GM21515 (cell line): ENCODE data around the gene WDR93.

Experiments used
- ATAC-seq: cut with Tn5 transposase; IDR thresholded peaks from one replicate; pipeline ENCODE4 v1.9.1; 2021; ENCODE audit not compliant: unreplicated experiment

The WDR93 gene

DNA sequence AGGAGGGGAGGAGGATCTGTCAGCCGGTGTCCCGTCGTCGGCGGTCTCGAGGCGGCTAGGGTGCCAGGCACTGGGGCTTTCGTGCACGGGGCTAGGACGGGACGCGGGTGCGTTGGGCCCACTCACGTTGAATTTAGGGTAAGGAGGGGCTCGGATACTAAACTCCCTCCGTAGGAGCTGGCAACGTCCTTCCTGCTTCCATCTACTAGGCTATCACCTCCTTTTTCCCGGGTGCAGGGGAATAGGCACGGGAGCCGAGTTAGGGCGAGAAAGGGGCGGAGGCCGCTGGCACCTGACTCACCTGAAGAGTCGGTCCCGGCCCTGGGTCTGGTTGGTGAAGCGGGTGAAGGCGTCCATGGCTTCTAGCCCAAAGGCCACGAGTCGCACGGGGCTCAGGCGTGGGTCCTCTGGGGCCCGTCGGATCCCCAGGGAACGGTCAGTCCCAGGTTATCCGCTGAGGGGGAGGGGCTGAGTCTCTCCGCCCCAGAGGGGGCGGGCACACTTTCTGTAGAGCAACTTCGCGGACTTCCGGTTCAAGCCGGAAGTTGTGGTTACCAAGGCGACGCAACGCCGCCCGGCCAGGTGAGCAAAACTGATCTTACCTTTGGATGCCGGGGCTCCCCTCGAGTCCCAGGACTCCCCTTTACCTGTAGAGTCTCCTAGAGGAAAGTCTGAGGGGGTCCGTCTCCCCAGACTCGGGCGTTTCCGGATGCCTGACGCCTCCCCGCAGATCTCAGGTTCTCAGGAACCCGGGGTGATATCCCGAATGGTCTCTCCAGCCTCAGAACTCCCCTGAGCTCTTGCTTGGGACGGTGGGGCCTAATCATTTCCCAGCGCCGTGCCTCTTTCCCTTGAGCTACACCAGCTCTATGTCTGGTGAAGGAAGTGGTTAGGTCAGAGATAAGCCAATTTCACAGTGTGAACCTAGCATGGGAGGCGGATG, at the start of gene WDR93, which contains the start of gene PEX11A:
TSS of gene WDR93 (plus strand) at position 536 of the 943 bp plus-strand sequence. CDS start 10,936 bp downstream, outside the sequence.
TSS of gene PEX11A (minus strand) at position 479 of the 943 bp plus-strand sequence. CDS start at position 357, 122 bp downstream.
- ATAC-seq: peak; percentile 86

DNA sequence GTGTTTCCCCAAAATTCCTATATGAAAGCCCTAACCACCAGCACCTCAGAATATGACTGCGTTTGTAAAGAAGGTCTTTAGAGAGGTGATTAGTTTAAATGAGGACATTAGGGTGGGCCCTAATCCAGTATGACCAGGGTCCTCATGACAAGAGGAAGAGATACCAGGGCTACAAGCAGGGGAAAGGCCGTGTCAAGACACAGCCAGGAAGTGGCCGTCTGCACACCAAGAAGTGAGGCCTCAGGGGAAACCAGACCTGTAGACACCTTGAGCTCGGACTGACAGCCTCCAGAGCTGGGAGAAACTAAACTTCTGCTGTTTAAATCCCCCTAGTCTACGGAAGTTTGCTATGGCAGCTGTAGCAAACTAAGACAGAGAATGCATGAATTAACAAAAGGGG, 49.6 kb upstream of the WDR93 start:
- ATAC-seq: no peak

DNA sequence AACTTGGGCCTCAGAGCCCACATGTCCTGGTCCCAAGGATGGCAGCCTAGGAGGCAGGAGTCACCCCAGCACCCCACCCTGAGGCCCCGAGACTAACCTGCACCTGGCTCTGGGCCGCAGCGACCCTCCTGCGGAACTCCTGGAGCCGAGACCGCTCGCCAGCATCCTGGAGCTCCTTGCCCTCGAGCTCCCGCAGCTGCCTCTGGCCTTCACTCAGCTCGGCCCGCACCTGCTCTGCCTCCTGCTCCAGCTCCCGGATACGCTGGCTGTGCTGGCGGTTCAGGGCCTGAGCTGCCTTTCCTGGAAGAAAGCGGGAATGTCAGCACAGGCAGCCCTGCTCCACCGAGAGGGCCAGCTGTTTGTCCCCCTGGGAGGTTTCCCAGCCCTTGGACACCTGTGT, 48.5 kb upstream of the WDR93 start:
- no peak for ATAC-seq

DNA sequence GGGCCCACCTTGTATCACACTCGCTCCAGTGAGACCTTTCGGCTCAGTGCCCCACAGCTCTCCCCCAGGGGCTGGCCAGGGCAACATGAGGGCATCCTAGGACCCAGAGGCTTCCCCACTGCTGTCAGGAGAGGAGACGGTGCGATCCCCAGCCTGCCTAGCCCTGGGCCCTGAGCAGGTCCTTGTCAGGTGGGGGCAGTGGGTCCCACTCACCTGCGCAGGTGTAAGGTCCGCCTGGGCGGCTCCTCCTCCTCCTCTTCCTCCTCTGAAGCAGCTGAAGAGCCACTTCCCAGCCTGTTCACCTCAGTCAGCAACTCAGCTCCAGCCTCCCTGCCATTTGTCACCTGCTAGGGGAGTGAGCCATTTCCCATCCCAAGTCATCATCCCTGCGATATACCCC, 44.9 kb upstream of the WDR93 start:
- ATAC-seq: no peak

DNA sequence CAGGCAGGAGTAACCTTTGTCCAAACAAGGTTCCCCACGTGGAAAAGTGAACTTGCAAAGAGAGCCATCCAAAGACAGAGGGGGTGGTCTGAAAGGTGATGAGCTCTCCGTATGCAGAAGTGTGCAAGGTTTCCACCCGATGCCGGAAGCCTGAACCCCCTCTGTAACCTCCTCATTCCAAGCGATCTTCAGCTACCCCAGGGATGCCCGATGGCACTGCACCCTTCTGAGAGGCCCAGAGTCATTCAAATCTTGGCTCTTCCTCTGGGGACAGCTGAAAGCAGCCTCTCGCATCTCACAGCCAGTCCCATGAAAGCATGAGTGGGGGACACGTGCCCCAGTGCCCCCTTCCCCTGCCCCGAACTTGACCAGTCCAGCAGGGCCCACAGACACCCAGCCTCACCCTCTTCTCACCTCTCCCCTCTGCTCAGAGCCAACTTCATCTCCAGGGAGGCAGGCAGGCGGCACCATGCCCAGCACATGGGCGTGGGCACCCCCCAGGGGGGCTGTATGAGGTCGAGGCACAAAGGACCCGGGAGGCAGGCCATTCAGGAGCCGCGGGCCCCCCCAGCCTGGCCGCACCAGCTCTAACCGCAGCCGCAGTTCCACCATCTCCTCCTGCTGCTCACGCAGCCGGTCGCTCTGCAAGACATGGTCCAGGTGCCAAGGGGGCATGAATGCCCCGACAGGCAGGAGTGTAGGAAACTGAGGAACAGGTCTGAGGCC, 44.0 kb upstream of the WDR93 start:
- no peak for ATAC-seq

DNA sequence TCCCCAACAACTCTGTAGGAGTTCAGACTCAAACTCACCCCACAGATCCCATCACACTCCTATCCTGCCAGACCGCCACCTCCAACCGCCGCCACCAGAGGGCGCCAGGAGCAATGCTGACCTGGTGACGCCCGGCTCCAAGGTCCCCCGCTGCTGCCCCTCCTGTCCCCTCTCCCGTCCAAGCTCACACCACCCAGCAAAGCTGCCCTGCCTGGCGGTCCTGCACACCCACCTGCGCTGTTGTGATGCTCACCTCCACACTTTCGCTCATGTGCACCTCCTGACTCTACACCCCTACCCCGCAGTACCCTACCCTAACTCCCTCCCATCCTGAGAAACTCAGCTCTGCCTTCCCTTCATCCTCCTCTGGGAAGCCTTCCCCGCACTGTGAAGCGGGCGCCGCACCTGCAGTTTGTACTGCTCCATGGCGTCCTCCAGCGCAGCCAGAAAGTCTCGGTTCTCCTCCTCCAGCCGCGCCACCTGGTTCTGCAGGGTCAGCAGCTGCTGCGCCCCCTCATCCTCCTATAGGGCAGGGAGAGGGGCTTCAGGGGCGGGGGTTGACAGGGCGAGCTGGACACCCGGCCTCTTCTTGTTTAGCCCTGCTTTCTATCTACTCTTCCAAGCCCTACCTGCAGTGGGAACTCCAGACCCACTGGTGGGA, 43.3 kb upstream of the WDR93 start:
- ATAC-seq: no peak

DNA sequence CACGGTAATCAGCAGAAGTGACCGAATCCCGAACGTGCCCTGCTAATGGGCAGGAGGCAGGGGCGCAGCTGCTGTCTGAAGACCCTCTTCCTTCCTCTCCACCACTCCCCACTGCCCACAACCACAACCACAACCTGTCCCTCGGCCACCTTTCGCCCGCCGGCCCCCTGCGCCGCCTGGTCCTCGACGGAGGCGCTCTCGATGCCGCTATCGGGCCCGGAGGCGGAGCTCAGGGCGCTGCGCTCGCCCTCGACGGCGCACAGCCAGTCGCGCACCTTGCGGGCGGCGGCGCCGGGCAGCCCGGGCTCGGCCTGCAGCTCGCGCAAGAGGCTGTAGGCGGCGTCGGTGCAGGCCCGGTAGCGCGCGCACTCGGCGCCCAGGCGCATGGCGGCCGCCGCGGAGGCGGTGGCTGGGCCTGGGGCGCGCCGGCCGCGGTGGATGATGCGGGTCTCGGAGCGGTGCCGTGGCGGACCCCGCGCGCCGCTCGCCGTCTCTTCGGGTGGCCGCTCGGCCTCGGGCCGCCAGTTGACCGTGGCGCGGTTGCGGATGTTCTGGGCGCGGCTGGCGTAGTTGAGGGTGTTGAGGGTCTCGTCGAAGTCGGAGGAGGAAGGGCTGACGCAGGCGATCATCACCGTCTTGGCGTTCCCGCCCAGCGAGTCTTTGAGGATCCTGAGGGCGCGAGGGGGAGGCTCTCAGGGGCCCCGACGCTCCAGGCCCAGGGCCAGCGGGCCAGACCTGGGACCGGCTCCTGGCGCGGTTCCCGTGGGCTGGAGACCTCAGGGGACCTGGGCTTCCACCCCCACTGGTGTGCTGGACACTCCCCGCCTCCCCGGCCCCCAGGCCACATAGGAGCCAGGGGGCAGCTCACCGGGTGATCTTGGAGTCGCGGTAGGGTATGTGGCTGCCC, 42.3 kb upstream of the WDR93 start:
- no peak for ATAC-seq

DNA sequence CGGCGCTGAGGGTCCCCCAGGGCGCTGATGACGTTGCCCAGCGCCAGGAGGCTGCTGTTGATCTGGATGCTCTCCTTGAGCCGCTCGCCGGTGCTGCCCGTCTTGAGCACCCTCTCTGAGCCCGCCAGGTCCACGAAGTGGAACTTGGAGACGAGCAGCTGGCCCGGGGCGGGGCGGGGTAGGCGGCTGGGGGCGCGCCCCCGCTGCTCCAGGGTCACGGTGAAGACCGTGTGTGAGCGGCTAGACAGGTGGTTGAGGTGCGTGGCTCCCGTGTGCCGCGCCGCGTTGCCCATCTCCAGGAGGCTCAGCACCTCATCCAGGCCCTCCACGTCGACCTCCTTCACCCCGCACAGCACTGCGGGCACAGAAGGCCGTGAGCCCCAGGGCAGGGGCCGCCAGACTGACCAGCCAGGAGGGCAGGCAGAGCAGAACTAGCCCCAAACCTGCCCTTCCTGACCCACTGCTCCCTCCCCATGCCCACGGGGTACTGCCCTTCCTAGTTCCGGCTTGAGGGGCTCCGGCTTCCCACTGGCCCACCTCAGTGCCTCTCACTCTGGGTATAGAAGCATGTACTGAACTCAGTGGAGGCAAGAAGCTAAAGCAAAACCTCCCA, 41.5 kb upstream of the WDR93 start:
- ATAC-seq: no peak

DNA sequence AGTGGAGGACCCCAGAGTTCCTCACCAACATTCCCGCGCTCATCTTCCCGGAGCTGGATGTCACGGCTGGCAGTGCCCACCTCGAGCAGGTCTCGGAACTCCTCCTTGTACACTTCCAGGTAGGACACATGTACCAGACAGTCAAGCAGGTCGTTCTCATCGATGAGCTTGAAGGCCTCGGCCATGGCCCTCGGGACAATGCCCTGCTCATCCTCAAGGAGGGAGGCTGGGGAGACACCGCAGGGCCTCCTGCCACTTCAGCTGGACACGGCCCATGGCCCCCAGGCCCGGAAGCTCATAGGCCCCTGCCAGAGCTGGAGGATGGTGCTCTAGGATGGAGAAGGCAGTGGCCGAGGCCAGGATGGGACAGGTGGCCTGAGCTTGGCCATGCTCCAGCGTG, 40.9 kb upstream of the WDR93 start:
- no peak for ATAC-seq

DNA sequence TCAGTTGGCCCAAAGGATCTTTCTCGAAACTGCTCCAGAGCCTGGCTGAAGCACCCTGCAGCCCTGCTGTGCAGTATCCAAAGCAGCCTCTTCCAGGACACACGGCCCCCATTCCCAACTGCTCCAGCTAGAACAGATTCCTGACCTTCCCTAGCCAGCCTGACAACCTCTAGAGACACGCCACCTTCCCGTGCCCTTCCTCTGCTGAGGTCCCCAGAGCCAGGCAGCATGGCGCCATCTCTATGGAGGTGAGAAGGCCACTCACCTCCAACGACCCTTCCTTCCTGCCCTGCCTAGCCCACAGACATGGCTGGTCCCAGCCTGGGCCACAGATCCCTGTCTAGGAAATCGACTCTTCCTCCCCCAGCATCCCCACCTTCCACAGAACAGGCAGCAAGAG, 38.5 kb upstream of the WDR93 start:
- ATAC-seq: no peak

DNA sequence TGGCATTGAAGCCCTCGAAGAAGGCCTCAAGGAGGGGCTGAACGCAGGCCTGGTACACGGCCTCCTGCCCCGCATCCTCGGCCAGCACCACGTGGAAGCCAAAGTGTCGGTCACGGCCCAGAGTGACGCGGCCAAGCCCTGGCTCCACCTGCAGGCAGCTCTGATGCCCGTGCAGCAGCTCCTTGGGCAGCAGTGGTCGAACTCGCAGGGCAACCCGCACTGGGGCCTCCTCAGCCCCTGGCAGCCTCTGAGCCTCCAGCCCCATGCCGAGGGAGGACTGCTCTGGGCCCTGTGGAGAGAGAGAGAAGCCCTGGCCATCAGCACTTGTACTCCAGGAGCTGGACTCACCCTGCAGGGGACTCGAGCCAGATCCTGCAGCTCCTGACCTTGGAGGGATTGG, 37.9 kb upstream of the WDR93 start:
- no peak for ATAC-seq

DNA sequence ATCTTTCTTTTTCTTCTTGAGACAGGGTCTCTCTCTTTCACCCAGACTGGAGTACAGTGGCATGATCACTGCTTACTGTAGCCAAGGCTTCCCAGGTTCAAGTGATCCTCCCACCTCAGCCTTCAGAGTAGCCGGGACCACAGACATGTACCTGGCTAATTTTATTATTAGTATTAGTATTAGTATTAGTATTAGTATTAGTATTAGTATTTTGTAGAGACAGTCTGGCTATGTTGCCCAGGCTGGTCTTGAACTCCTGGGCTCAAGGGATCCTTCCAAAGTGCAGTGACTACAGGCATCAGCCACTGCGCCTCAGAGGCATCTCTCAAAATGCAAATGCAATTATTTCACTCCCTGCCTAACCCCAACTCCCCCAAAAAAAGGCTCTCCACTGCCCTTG, 37.0 kb upstream of the WDR93 start:
- ATAC-seq: no peak

DNA sequence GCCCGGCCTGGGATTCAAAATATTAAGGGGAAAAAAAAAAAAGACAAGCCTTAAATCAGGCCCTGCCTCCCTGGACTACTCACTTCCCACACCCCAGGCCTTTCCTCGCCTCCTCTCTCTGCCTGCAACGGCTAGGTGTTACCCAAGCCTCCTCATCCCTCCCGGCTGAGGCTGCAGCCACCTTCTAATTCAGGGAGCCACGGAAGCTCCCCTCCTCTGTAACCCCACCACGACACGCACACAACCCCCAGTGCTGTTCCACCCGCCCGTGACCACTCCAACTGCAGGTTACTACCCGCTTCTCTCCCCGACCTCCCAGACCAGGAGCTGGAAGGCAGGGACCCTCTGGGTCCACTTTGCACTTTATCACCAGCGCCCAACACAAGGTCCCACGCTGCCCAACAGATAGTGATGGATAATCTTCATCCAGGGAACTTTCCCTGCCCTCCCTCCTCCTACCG, 36.3 kb upstream of the WDR93 start:
- no peak for ATAC-seq

DNA sequence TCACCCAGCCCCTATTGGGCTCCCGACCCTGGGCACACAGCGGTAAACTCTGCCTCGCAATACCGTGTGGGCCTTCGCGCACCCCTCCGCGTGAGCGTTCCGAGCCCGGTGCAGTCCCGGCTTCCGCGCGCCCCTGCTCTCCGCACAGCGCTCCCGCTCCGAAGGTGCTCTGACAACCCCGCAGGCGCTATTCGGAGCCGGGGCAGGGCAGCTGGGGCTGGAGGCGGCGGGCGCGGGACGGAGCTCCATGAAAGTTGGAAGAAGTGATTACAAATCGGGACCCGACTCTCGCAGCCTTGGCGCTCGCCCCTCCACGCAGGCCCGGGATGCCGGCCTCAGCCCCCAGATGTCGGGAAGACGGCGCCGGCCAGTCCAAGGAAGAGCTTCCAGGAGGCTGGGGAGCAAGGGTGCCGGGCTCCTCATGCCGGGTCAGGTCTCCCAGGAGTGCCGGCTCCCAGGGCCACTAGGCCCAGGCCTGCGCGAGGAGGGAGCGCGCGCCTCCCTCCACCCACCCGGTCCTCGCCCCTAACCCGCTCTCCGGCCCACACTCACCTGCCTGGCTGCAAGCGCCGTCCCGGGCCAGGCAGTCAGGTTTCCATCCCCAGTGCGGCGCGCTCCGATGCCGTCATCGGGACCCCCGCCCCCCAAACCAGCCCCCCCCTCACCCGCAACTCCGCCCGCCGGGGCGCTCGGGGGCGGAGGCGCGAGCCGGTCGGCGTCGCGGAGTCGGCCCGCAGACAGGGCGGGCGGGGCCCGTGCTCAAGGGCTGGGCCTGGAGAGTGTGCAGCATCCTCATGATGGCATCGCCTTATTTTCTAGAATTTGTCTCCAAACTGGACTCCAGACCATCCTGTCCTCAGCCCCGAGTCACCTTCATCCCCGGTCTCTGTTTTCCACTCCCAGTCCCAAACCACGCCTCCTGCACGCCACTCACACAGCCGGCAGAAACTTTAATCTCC, 35.5 kb upstream of the WDR93 start, which contains the start of gene KIF7:
TSS of gene KIF7 (minus strand) at position 621 of the 959 bp plus-strand sequence. CDS start 2,537 bp downstream, outside the sequence.
- ATAC-seq: no peak

DNA sequence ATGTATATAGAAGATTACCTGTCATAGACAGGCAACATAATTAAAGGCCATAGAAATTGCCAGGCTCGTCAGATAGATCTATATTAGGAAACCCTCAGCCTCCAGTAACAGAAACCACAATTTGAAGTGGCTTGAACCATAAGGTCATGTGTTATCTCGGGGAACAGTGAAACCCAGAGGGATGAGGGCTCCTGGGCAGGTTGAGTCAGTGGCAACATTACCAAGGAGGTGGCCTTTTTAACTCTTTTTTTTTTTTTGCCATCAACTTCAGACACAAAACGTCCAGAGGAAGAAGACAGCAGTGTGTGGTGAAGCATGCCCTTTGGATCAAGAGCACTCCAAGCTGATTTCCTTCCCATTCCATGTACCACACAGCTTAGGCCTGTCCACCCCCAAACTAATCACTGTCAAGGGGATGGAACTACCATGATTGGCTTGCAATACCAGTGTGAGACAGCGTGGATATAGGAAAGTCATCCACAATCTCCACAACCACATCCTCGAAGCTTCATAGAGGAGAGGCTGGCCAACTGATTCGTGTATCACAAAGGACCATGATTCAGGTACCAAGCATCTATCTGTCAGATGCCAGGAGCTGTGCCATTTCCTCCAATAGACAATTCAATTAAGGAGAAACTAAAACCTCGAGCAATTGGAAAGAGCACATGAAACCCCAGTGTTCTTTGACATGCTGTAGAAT, 34.3 kb upstream of the WDR93 start:
- ATAC-seq: no peak

DNA sequence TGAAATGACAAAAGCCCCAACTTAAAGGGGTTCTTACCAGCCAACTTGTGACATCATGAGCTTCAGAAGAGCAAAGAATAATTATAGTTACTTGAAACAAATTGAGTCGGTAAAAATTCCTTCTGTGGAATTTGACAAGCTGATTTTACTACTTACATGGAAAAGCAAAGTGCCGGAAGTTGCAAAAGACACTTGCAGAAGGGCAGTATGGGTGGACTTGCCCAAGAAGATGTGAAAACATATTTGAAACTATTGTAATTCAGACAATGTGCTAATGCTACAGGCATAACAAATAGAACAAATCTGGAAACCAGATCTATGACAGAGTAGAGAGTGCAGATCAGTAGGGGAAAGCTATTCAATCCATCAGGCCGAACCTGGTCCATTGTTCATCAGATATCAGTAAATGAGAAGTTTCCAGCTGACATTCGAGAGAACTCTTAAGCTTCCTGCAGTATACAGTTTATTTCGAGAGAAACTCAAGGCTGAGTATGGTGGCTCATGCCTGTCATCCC, 32.9 kb upstream of the WDR93 start:
- no peak for ATAC-seq

DNA sequence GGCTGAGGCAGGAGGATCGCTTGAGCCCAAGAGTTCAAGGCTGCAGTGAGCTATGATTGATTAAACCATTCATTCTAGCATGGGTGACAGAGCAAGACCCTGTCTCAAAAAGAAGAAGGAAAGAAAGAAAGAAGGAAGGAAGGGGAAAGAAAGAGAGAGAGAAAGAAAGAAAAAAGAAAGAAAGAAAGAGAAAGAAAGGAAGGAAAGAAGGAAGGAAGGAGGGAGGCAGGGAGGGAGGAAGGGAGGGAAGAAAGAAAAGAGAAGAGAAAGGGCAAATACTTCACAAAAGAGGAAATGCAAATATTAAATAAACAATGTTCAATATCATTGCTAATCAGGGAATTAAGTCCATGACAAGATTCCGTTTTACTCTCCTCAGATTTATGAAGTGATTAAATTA, 31.3 kb upstream of the WDR93 start:
- ATAC-seq: no peak

DNA sequence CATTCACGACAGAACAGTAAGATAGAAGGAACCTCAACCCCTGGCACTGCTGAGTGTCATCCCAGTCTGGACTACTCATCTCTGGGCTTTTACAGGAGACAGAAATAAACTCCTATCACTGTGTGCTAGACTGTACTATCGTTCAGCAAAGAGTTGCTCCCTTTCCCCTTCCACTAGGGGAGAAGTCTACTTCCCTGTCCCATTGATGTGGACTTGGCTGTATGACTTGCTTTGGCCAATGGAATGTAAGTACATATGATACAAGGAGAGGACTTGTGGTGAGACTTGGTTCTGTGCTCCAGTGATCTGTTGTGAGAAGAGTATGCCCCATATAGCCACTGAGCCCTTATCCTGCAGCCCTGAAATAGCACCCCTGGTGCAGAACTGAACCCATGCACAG, 30.1 kb upstream of the WDR93 start:
- no peak for ATAC-seq
